SK-N-SH (cell line): Measurements from ENCODE around the gene CENPP. TPM values are rescaled to one million over a fixed set of nuclear protein-coding genes. Genes with fewer than 3 reads are reported as not detected.

ENCODE experiments used
- CTCF ChIA-PET: fragments of 300-600, 350-600 bp; formaldehyde crosslinking; extraction: SDS; loops from one replicate; lab custom pipeline; 2021; lab: Yijun Ruan, JAX
- POLR2A ChIA-PET: fragments of 350-600 bp; sonication (Branson Sonifier 250); formaldehyde crosslinking; extraction: SDS; loops from one replicate; lab custom pipeline; 2020; ENCODE audit warnings: antibody characterized with exemption, inconsistent platforms; lab: Yijun Ruan, JAX
- DNase-seq: peaks from one replicate; pipeline ENCODE4 v3.0.0; 2012
- H2AFZ ChIP-seq: fragments of 200-600 bp; sonication (generic); 2 replicates; pipeline ENCODE4 v1.8.1; 2016; ENCODE audit warnings: antibody characterized with exemption, mild to moderate bottlenecking, low read depth
- H3F3A ChIP-seq: fragments of 200-600 bp; sonication (generic); replicated peaks from 2 replicates; pipeline ENCODE3; 2016; ENCODE audit warnings: antibody characterized with exemption, mild to moderate bottlenecking; ENCODE audit not compliant: insufficient read depth
- H3K27ac ChIP-seq, 2 experiments: fragments of 200-500 bp in 1 of 2; fragments of 200-600 bp in 1 of 2; sonication (Bioruptor generic) in 1 of 2; sonication (generic), shearing (Covaris generic) in 1 of 2; 2 replicates each; pipeline versions ENCODE4 v1.5.1 to v1.6.1; 2014 to 2016; ENCODE audit warnings: low read depth in 2 of 2, inconsistent platforms in 1 of 2, low read length in 1 of 2, mild to moderate bottlenecking in 1 of 2, mixed read lengths in 1 of 2
- H3K27me3 ChIP-seq: fragments of 200-600 bp; sonication (generic), shearing (Covaris generic); 2 replicates; pipeline ENCODE4 v1.6.1; 2016; ENCODE audit warnings: mixed run types; ENCODE audit not compliant: insufficient read depth
- H3K36me3 ChIP-seq, 2 experiments: fragments of 200-500 bp in 1 of 2; fragments of 200-600 bp in 1 of 2; sonication (Bioruptor generic) in 1 of 2; sonication (generic) in 1 of 2; replicated peaks in 1 of 2; 2 replicates each; pipeline versions ENCODE3 to v1.5.1; 2014 to 2016; ENCODE audit warnings: low read length in 1 of 2, mild to moderate bottlenecking in 1 of 2; ENCODE audit not compliant: insufficient read depth in 2 of 2, control insufficient read depth in 1 of 2
- H3K4me1 ChIP-seq, 2 experiments: fragments of 200-500 bp in 1 of 2; fragments of 200-600 bp in 1 of 2; sonication (Bioruptor generic) in 1 of 2; sonication (generic), shearing (Covaris generic) in 1 of 2; 2 replicates each; pipeline versions ENCODE4 v1.5.1 to v1.6.1; 2014 to 2016; ENCODE audit warnings: low read depth in 1 of 2, low read length in 1 of 2, mixed run types in 1 of 2; ENCODE audit not compliant: insufficient read depth in 2 of 2, control insufficient read depth in 1 of 2
- H3K4me2 ChIP-seq: fragments of 200-600 bp; sonication (generic), shearing (Covaris generic); 2 replicates; pipeline ENCODE4 v1.6.1; 2017; ENCODE audit warnings: mixed run types
- H3K4me3 ChIP-seq, 2 experiments: fragments of 200-500 bp in 1 of 2; fragments of 200-600 bp in 1 of 2; sonication (Bioruptor generic) in 1 of 2; sonication (generic), shearing (Covaris generic) in 1 of 2; 2 replicates each; pipeline versions ENCODE4 v1.5.1 to v1.8.1; 2014 to 2016; ENCODE audit warnings: low read depth in 2 of 2, inconsistent platforms in 1 of 2, low read length in 1 of 2, mild to moderate bottlenecking in 1 of 2, mixed read lengths in 1 of 2, moderate library complexity in 1 of 2
- H3K79me2 ChIP-seq: fragments of 200-600 bp; sonication (generic); 2 replicates; pipeline ENCODE4 v1.8.1; 2017; ENCODE audit warnings: mild to moderate bottlenecking; ENCODE audit not compliant: insufficient read depth
- H3K9ac ChIP-seq: fragments of 200-600 bp; sonication (generic); 2 replicates; pipeline ENCODE4 v1.6.1; 2017; ENCODE audit warnings: mixed run types
- H3K9me2 ChIP-seq: fragments of 200-600 bp; sonication (generic); 2 replicates; pipeline ENCODE4 v1.6.1; 2017; ENCODE audit warnings: mixed run types
- H3K9me3 ChIP-seq: fragments of 200-600 bp; sonication (generic); 2 replicates; pipeline ENCODE4 v1.6.1; 2017; ENCODE audit warnings: mixed run types, mild to moderate bottlenecking, moderate library complexity
- H4K20me1 ChIP-seq: fragments of 200-600 bp; sonication (generic); 2 replicates; pipeline ENCODE4 v1.6.1; 2017; ENCODE audit warnings: mild to moderate bottlenecking, mixed run types; ENCODE audit not compliant: insufficient read depth
- EP300 ChIP-seq, 2 experiments: IDR thresholded peaks; 2 replicates each; pipeline versions ENCODE4 v1.4.0 to v1.6.1; 2012; ENCODE audit warnings: borderline replicate concordance in 1 of 2, low read depth in 1 of 2, low read length in 1 of 2
- EZH2phosphoT487 ChIP-seq: fragments of 200-600 bp; sonication (generic); IDR thresholded peaks from 2 replicates; pipeline ENCODE4 v1.6.1; 2017; ENCODE audit warnings: low read depth, mixed run types, mild to moderate bottlenecking, antibody characterized with exemption, moderate library complexity, borderline replicate concordance
- FOSL2 ChIP-seq: IDR thresholded peaks from 2 replicates; pipeline ENCODE4 v1.4.0; 2012; ENCODE audit warnings: low read depth, mild to moderate bottlenecking, moderate library complexity, borderline replicate concordance
- JUND ChIP-seq: IDR thresholded peaks from 2 replicates; pipeline ENCODE4 v1.4.0; 2012
- MEF2A ChIP-seq: IDR thresholded peaks from 2 replicates; pipeline ENCODE4 v1.4.0; 2012; ENCODE audit warnings: low read depth, borderline replicate concordance
- MXI1 ChIP-seq: IDR thresholded peaks from 2 replicates; pipeline ENCODE4 v1.6.1; 2012; ENCODE audit warnings: mild to moderate bottlenecking, low read depth, low read length, improper control_type of control experiment
- NRF1 ChIP-seq: IDR thresholded peaks from 2 replicates; pipeline ENCODE4 v1.6.1; 2012; ENCODE audit warnings: low read depth, mild to moderate bottlenecking, low read length
- RAD21 ChIP-seq: IDR thresholded peaks from 2 replicates; pipeline ENCODE4 v1.6.1; 2012; ENCODE audit warnings: mild to moderate bottlenecking, low read length
- SMC3 ChIP-seq: IDR thresholded peaks from 2 replicates; pipeline ENCODE4 v1.6.1; 2012; ENCODE audit warnings: low read depth, low read length, improper control_type of control experiment
- TCF12 ChIP-seq: IDR thresholded peaks from 2 replicates; pipeline ENCODE4 v1.4.0; 2012
- WGBS: methylation state at CpG from one replicate; pipeline ENCODE4 v1.1.6; 2017; ENCODE audit warnings: low lambda C conversion rate; 5-methylcytosine and 5-hydroxymethylcytosine counted together
- polyA plus RNA-seq, 3 experiments: library from polyadenylated mRNA; depleted of rRNA; stranded (reverse); fragments of >200 nt; gene quantifications; 2 replicates each; pipeline ENCODE4 v1.2.3, GENCODE V29; 2012
- TF ChIP-seq, protein P1 (sequence below): IDR thresholded peaks from 2 replicates; pipeline ENCODE4 v1.4.0; 2012; ENCODE audit warnings: low read depth

CENPP gene
- polyA plus RNA-seq, 1 of the 3 experiments (the other 2 are of a cell fraction) = 1.3 TPM

- Histone ChIP-seq H3K79me2 (no peaks in the 10 kb centered on the region), H3K4me2 (peak overlapping the region; percentile 12; the same call in 1 of the 2 replicates), H3K9me3 (no peaks in the 10 kb centered on the region), H3F3A (no peaks in the 10 kb centered on the region), H3K36me3 (no peaks in the 10 kb centered on the region), H2AFZ (peak overlapping the region; percentile 21), H3K4me3 (no peak overlapping the region), H3K9ac (no peak overlapping the region), H3K27me3 (no peaks in the 10 kb centered on the region), H3K9me2 (no peaks in the 10 kb centered on the region), H3K4me1 (peaks cover 4 to 26% of the 10 kb centered on the region in 2 experiments; a peak in 3 of 4 replicates), H3K27ac (peak overlapping the region; percentile 39 to 66; a peak in 3 of 4 replicates), H4K20me1 (no peaks in the 10 kb centered on the region)
- POLR2A ChIA-PET = no interaction called here
- TF ChIP-seq EZH2phosphoT487 (no peak), TCF12 (no peak), JUND (peak; percentile 50; the same call in 1 of the 2 replicates), FOSL2 (peak; percentile 69)
- CTCF ChIA-PET = interaction anchor here (1.3 kb wide), 1 partner anchor 13 kb away, joined by 3 read pairs; no protein-coding TSS in a partner anchor
- WGBS = 72% methylated on average over 4 of the region's 4 CpGs
- no peak for DNase-seq
Observed at GRCh38 chr9:92488681-92489550, 163.2 kb downstream of the CENPP start.

GRCh38 chr9:92492781-92493401 lies 167.1 kb downstream of the CENPP start:
- Histone ChIP-seq H3K27me3 (no peaks in the 10 kb centered on the region), H3K27ac (peak overlapping the region in 1 of 2 experiments; percentile 85; a peak in 2 of 4 replicates), H3F3A (no peaks in the 10 kb centered on the region), H3K9me3 (no peaks in the 10 kb centered on the region), H3K4me1 (peaks cover 0 to 19% of the 10 kb centered on the region in 2 experiments; a peak in 3 of 4 replicates), H3K36me3 (no peaks in the 10 kb centered on the region), H3K9me2 (no peaks in the 10 kb centered on the region), H3K4me3 (no peak overlapping the region), H4K20me1 (no peaks in the 10 kb centered on the region), H3K4me2 (no peak overlapping the region), H3K79me2 (no peaks in the 10 kb centered on the region), H2AFZ (no peak overlapping the region), H3K9ac (no peak overlapping the region)
- 67% methylated on average over 3 of the region's 3 CpGs for WGBS
- ChIA-PET CTCF (interaction anchor here (0.8 to 1.7 kb wide), 3 partner anchors 142 to 359 kb away, joined by 3 to 4 read pairs (median 3); no protein-coding TSS in a partner anchor), POLR2A (no interaction called here)
- DNase-seq = peak; percentile 39
- TF ChIP-seq EP300 (IDR thresholded peaks at IDR 0.05; ENCODE audit: borderline replicate concordance in 1 of 2, low read depth in 1 of 2, low read length in 1 of 2) (peak in 1 of 2 experiments; percentile 55; a peak in 1 of 4 replicates), SMC3 (no peak), RAD21 (peak; percentile 14; the same call in 1 of the 2 replicates)

DNA sequence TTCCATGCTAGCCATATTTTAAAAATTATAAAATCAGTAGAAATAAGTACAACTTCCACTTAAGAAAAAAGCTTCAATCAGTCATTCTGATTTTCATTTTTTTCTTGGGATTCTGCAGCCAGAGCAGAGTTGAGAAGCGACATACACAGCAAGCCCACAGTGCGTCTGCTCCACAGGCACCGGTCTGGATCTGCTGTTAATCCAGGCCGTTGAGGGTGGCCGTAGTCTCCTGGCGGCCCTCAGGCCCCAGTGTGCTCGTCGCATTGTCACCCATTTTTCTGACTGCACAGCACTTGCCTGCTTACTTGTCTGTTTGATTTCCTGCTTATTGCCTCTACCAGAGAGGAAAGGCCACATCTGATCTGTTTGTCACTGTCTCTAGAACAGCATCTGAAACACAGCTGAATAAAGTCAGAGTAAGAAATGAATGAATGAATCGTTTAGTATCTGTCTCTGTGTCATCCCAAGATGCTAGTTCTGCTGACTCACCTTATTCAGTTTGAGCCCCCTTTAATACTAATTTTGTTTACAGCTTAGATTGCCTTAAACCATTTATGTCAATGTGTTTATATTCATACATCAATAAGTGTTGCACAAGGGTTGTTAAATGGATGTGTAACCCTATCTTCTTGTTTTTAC lies 168.1 kb downstream of the CENPP start:
- Histone ChIP-seq H3K36me3 (no peaks in the 10 kb centered on the region), H3K4me2 (no peak overlapping the region), H3K9me3 (no peaks in the 10 kb centered on the region), H3K4me3 (no peak overlapping the region), H3K9ac (no peak overlapping the region), H3K9me2 (no peaks in the 10 kb centered on the region), H3K27ac (peak overlapping the region in 1 of 2 experiments; percentile 85; a peak in 2 of 4 replicates), H4K20me1 (no peaks in the 10 kb centered on the region), H2AFZ (no peak overlapping the region), H3K27me3 (no peaks in the 10 kb centered on the region), H3K4me1 (peaks cover 0 to 19% of the 10 kb centered on the region in 2 experiments; a peak in 3 of 4 replicates)
- TF ChIP-seq MXI1 (no peak), EZH2phosphoT487 (no peak), TCF12 (no peak), FOSL2 (no peak), NRF1 (no peak), MEF2A (no peak)
- TF ChIP-seq, protein P1, sequence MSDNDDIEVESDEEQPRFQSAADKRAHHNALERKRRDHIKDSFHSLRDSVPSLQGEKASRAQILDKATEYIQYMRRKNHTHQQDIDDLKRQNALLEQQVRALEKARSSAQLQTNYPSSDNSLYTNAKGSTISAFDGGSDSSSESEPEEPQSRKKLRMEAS = no peak
- TF ChIP-seq, all 33 proteins: peak for 0
- CTCF ChIA-PET = interaction anchor here (0.8 to 1.6 kb wide), 2 partner anchors 199 to 222 kb away, joined by 3 read pairs; no protein-coding TSS in a partner anchor
- peak; percentile 33 for DNase-seq
- Histone ChIP-seq H3F3A (no peaks in the 10 kb centered on the region), H3K79me2 (no peaks in the 10 kb centered on the region)
- 86% methylated on average over 9 of the region's 9 CpGs for WGBS
- POLR2A ChIA-PET = no interaction called here
